ENCODE measurements around the gene SPEN. TPM values are rescaled to one million over a fixed set of nuclear protein-coding genes. Genes with fewer than 3 reads are reported as not detected.

SPEN gene
- total and polyA plus RNA-seq, 2 of the 4 experiments (the other 2 are of a cell fraction), result 7.6 to 15.8 TPM

DNA sequence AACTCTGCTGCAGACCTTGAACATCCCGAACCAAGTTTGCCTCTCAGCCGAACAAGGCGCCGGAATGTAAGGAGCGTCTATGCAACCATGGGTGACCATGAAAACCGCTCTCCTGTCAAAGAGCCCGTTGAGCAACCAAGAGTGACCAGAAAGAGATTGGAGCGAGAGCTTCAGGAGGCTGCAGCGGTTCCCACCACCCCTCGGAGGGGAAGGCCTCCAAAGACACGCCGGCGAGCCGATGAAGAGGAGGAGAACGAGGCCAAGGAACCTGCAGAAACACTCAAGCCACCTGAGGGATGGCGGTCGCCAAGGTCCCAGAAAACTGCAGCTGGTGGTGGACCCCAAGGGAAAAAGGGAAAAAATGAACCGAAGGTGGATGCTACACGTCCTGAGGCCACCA is 84.4 kb downstream of the SPEN start:
- DNase-seq (no peak), ATAC-seq (ENCODE audit: low read depth) (no peak)
- Histone ChIP-seq H3K36me3 (ENCODE audit: control insufficient read depth, insufficient read depth, low read length) (peaks cover 66% of the 10 kb centered on the region), H2AFZ (replicated peaks; ENCODE audit: low read length, poor library complexity) (no peak overlapping the region), H3K9me3 (ENCODE audit: control insufficient read depth, insufficient read depth, low read length) (no peaks in the 10 kb centered on the region), H2AK5ac (ENCODE audit: low read depth, low read length) (no peak overlapping the region), H3K27me3 (ENCODE audit: control insufficient read depth, insufficient read depth, low read length) (no peaks in the 10 kb centered on the region), H2BK120ac (ENCODE audit: low read depth, low read length) (no peak overlapping the region), H3K18ac (ENCODE audit: low read depth, low read length) (no peak overlapping the region), H3K14ac (replicated peaks; ENCODE audit: low read depth, low read length) (no peak overlapping the region), H2BK5ac (ENCODE audit: low read depth, low read length, poor library complexity, severe bottlenecking) (no peak overlapping the region), H4K5ac (ENCODE audit: low read depth, low read length) (no peak overlapping the region), H3K4me2 (ENCODE audit: low read depth, low read length) (no peak overlapping the region), H3K56ac (ENCODE audit: extremely low read depth, insufficient read depth, low read length) (no peak overlapping the region), H3K9ac (ENCODE audit: low read depth, low read length) (no peak overlapping the region), H3K4ac (ENCODE audit: low read depth, low read length) (no peak overlapping the region), H2BK20ac (ENCODE audit: low read depth, low read length) (no peak overlapping the region), H4K20me1 (ENCODE audit: insufficient read depth, low read length) (no peaks in the 10 kb centered on the region), H3K4me1 (ENCODE audit: control insufficient read depth, insufficient read depth, low read length) (no peaks in the 10 kb centered on the region), H3K4me3 (ENCODE audit: insufficient read depth, low read depth, low read length) (no peak overlapping the region), H2BK15ac (ENCODE audit: low read depth, low read length) (no peak overlapping the region), H3K79me1 (ENCODE audit: low read depth in 1 of 2, low read length in 2 of 2) (peaks cover 14 to 41% of the 10 kb centered on the region in 2 experiments), H3K23ac (ENCODE audit: low read depth, low read length) (no peak overlapping the region), H3K27ac (ENCODE audit: insufficient read depth, low read length) (no peak overlapping the region), H3K9me1 (ENCODE audit: insufficient read depth, low read length) (no peaks in the 10 kb centered on the region; the same call in 1 of the 2 replicates), H4K8ac (ENCODE audit: low read depth in 2 of 2, low read length in 2 of 2) (no peak overlapping the region), H2AK9ac (replicated peaks; ENCODE audit: low read depth, low read length, poor library complexity) (no peak overlapping the region), H4K91ac (ENCODE audit: insufficient read depth, low read depth, low read length) (no peak overlapping the region)
- dilution Hi-C loops (cut with HindIII; ENCODE audit: low sequenced_read_pairs, unreplicated experiment) (no loop called here), in situ Hi-C loops (cut with MboI; ENCODE audit: low sequenced_read_pairs) (loop anchor here (10.0 kb wide), 1 partner anchor 63 kb away; no protein-coding TSS in a partner anchor), intact Hi-C loops (cut with micrococcal nuclease) (no loop called here)
- ChIA-PET POLR2A (ENCODE audit: unreplicated experiment) (no interaction called here), CTCF (no interaction called here)
- TF ChIP-seq RFX5 (IDR thresholded peaks at IDR 0.05; ENCODE audit: low read depth, low read length) (no peak), RAD21 (IDR thresholded peaks at IDR 0.05; ENCODE audit: low read length) (no peak), NFE2L2 (IDR thresholded peaks at IDR 0.05; ENCODE audit: low read depth, low read length) (no peak), RCOR1 (IDR thresholded peaks at IDR 0.05; ENCODE audit: insufficient replicate concordance, low read length) (no peak), MAZ (IDR thresholded peaks at IDR 0.05; ENCODE audit: borderline replicate concordance, low read depth, low read length) (no peak), FOS (IDR thresholded peaks at IDR 0.05; ENCODE audit: low read depth, low read length) (no peak), CEBPB (IDR thresholded peaks at IDR 0.05; ENCODE audit: low read depth, low read length) (no peak), CHD1 (IDR thresholded peaks at IDR 0.05; ENCODE audit: low read depth, low read length) (no peak), BHLHE40 (IDR thresholded peaks at IDR 0.05; ENCODE audit: low read depth, low read length) (no peak), MXI1 (IDR thresholded peaks at IDR 0.05; ENCODE audit: borderline replicate concordance, low read depth, low read length) (no peak), ELK1 (IDR thresholded peaks at IDR 0.05; ENCODE audit: borderline replicate concordance, low read depth, low read length) (no peak), MAFK (IDR thresholded peaks at IDR 0.05; ENCODE audit: low read depth, low read length) (no peak), POLR2A (IDR thresholded peaks at IDR 0.05; ENCODE audit: low read depth, low read length) (no peak), SMC3 (IDR thresholded peaks at IDR 0.05; ENCODE audit: low read depth, low read length) (no peak)
- TF ChIP-seq, protein P1, sequence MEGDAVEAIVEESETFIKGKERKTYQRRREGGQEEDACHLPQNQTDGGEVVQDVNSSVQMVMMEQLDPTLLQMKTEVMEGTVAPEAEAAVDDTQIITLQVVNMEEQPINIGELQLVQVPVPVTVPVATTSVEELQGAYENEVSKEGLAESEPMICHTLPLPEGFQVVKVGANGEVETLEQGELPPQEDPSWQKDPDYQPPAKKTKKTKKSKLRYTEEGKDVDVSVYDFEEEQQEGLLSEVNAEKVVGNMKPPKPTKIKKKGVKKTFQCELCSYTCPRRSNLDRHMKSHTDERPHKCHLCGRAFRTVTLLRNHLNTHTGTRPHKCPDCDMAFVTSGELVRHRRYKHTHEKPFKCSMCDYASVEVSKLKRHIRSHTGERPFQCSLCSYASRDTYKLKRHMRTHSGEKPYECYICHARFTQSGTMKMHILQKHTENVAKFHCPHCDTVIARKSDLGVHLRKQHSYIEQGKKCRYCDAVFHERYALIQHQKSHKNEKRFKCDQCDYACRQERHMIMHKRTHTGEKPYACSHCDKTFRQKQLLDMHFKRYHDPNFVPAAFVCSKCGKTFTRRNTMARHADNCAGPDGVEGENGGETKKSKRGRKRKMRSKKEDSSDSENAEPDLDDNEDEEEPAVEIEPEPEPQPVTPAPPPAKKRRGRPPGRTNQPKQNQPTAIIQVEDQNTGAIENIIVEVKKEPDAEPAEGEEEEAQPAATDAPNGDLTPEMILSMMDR (conservative IDR thresholded peaks at IDR 0.05; ENCODE audit: low read depth, low read length), result no peak
- TF ChIP-seq, protein P2, sequence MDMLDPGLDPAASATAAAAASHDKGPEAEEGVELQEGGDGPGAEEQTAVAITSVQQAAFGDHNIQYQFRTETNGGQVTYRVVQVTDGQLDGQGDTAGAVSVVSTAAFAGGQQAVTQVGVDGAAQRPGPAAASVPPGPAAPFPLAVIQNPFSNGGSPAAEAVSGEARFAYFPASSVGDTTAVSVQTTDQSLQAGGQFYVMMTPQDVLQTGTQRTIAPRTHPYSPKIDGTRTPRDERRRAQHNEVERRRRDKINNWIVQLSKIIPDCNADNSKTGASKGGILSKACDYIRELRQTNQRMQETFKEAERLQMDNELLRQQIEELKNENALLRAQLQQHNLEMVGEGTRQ (IDR thresholded peaks at IDR 0.05; ENCODE audit: low read depth, low read length), result no peak
- 100% methylated on average over 15 of the region's 19 CpGs; no CpG with 5 or more reads in 1 of the 2 experiments for WGBS, 2 experiments (ENCODE audit: extremely low coverage in 2 of 2, insufficient read length in 1 of 2)
- no TSS peak for BruUV-seq (replicated peaks)
